ENCODE measurements around the gene CCP110. TPM values are rescaled to one million over a fixed set of nuclear protein-coding genes. Genes with fewer than 3 reads are reported as not detected.

The CCP110 gene
- total RNA-seq, 4 donors from 2014 or later = 5.1 to 52.7 (median 24.5) TPM

- intact Hi-C loops (cut with DNase I; ENCODE audit: low total_unique reads) = loop anchor here (10.0 kb wide), 1 partner anchor 285 kb away; the partner anchor contains the start of gene GPRC5B
- Histone ChIP-seq H3K27me3 (no peaks in the 10 kb centered on the region), H3K4me1 (no peaks in the 10 kb centered on the region), H3K9me3 (no peaks in the 10 kb centered on the region), H3K27ac (no peak overlapping the region), H3K36me3 (no peaks in the 10 kb centered on the region), H3K4me3 (no peak overlapping the region)
- no peak for DNase-seq
- TF ChIP-seq POLR2A (IDR thresholded peaks at IDR 0.05) (no peak), CTCF (IDR thresholded peaks at IDR 0.05) (no peak)
Observed at GRCh38 chr16:19599968-19600716, 76.4 kb downstream of the CCP110 start.

GRCh38 chr16:19601083-19601976, 77.6 kb downstream of the CCP110 start:
- no peak overlapping the region for H3K27ac ChIP-seq
- intact Hi-C loops (cut with DNase I; ENCODE audit: low total_unique reads) = no loop called here
- TF ChIP-seq CTCF (IDR thresholded peaks at IDR 0.05) = peak; percentile 55 to 62 (median 58)
- no peak for TF ChIP-seq POLR2A (IDR thresholded peaks at IDR 0.05)
- no peak overlapping the region for H3K4me3 ChIP-seq
- peak in 1 of 2 donors; percentile 27 for DNase-seq
- H3K4me1 ChIP-seq = no peaks in the 10 kb centered on the region
- no peaks in the 10 kb centered on the region for H3K9me3 ChIP-seq
- H3K27me3 ChIP-seq = no peaks in the 10 kb centered on the region
- H3K36me3 ChIP-seq = no peaks in the 10 kb centered on the region

Other genes starting within 250 kb of the CCP110 start
- gene CLEC19A, start 238.2 kb upstream of the CCP110 start, total RNA-seq = not detected
- 1 to 10 TPM in 1 of 4 donors, under 1 TPM in 1, not detected in 2; under 0.01 to 2.7 TPM for gene TMC5, start 106.1 kb upstream of the CCP110 start, total RNA-seq
- 10 to 100 TPM; 12.9 to 43.9 (median 35.6) TPM for gene GDE1, start 1.8 kb upstream of the CCP110 start, total RNA-seq
- gene VPS35L, start 31.8 kb downstream of the CCP110 start, total RNA-seq = 100 to 1,000 TPM in 2 of 4 donors, 10 to 100 TPM in 2; 34.8 to 110 (median 88.2) TPM
- 10 to 100 TPM in 2 of 4 donors, 1 to 10 TPM in 2; 1.5 to 20.5 (median 9.4) TPM for gene KNOP1, start 194.3 kb downstream of the CCP110 start, total RNA-seq
- 10 to 100 TPM; 14.7 to 27.2 (median 21.1) TPM for gene IQCK, start 194.3 kb downstream of the CCP110 start, total RNA-seq